Testis (tissue), 2 donors: Measurements from ENCODE around the gene IL36B.

Source experiments
- CTCF ChIP-seq, 3 experiments: fragments of 450-650 bp in 2 of 3; fragments of 200-600 bp in 1 of 3; sonication (generic) in 1 of 3; IDR thresholded peaks; one replicate each; pipeline ENCODE4 v1.5.1; 2016 to 2019; ENCODE audit warnings: antibody characterized with exemption in 3 of 3, mild to moderate bottlenecking in 2 of 3, moderate library complexity in 1 of 3
- POLR2A ChIP-seq: fragments of 450-650 bp; IDR thresholded peaks from one replicate; pipeline ENCODE4 v1.6.1; 2017; ENCODE audit warnings: antibody characterized with exemption, mild to moderate bottlenecking, moderate library complexity

- TF ChIP-seq CTCF (IDR thresholded peaks at IDR 0.05): no peak
- TF ChIP-seq POLR2A: no peak
Observed at GRCh38 chr2:113078350-113078839, 25.7 kb upstream of the IL36B start.
